Right atrium auricular region (tissue), 2 donors: ENCODE data around the gene MEX3D. TPM values are rescaled to one million over a fixed set of nuclear protein-coding genes. Genes with fewer than 3 reads are reported as not detected.

Source experiments
- DNase-seq: peaks from one replicate; pipeline ENCODE4 v3.0.0-alpha.2; 2019; ENCODE audit warnings: low spot score
- H3K27ac ChIP-seq, 2 donors: fragments of 200-600 bp; sonication (generic); 1 replicate in 1 of 2; 2 replicates in 1 of 2; pipeline ENCODE4 v1.5.1; 2016 to 2019
- H3K27me3 ChIP-seq, 2 donors: fragments of 200-600 bp; sonication (generic); one replicate each; pipeline versions ENCODE4 v1.5.1 to v1.6.0; 2017 to 2019
- H3K36me3 ChIP-seq: fragments of 200-600 bp; sonication (generic); one replicate; pipeline ENCODE4 v1.5.1; 2016
- H3K4me1 ChIP-seq, 2 donors: fragments of 200-600 bp; sonication (generic); one replicate each; pipeline versions ENCODE4 v1.5.1 to v1.6.0; 2017 to 2019
- H3K4me3 ChIP-seq, 2 donors: fragments of 200-600 bp; sonication (generic); 1 replicate in 1 of 2; 2 replicates in 1 of 2; pipeline ENCODE4 v1.5.1; 2017 to 2019; ENCODE audit warnings: mild to moderate bottlenecking in 1 of 2, moderate library complexity in 1 of 2
- H3K9me3 ChIP-seq, 2 donors: fragments of 200-600 bp; sonication (generic); one replicate each; pipeline ENCODE4 v1.5.1; 2019
- CTCF ChIP-seq, 2 donors: fragments of 200-600 bp; sonication (generic); IDR thresholded peaks; one replicate each; pipeline ENCODE4 v1.5.1; 2019; ENCODE audit warnings: antibody characterized with exemption in 2 of 2
- total RNA-seq, 2 donors: library from RNA; depleted of rRNA; stranded (reverse); fragments of >200 nt; gene quantifications; one replicate each; pipeline ENCODE4 v1.1.0, GENCODE V29; 2016

The MEX3D gene
- total RNA-seq, 2 donors from 2014 or later = 7.5 to 17.0 TPM

DNA sequence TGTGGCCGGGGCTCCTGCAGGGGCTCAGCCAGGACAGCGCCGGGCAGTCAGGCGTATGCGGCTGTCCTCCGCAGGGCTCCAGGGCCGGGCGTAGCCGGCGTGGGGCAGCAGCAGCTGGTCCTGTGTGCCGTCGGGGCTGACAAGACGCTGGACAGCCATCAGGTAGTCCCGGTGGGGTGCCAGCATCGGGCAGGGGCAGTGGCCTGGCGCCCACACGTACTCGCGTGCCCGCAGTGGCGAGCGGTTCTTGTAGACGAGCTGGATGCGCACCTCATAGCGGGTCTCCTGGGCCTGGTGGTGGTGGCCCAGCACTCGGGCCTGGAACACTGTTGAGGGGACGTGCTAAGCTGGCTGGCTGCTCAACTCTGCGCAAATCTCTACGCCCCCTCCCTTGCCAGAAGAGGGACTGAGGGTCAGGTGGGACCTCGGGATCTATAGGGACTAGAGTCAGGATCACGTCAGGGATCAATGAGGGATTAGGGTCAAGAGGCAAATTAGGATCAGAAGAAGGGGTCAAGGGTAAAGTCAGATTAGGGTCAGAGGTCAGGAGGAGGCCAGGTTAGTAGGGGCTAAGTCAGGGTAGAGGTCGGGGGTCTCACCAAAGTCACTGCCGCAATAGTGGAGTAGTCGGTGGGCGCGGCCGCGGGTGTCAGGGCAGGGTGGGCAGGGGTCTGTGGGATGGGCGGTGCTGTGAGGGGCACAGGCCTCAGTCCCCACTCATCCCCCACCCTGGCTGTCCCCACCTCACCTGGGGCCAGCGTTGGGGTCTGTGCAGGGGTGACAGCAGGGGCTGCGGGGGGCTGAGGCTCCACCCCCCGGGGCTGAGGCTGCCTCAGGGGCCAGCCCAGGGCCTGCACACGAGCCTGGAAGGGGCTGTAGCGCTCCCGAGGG, 61.9 kb downstream of the MEX3D start:
- Histone ChIP-seq H3K27me3 (no peaks in the 10 kb centered on the region), H3K27ac (peak overlapping the region in 1 of 2 donors; percentile 83), H3K36me3 (peaks cover 11% of the 10 kb centered on the region), H3K9me3 (no peaks in the 10 kb centered on the region), H3K4me1 (peaks cover 0 to 16% of the 10 kb centered on the region in 2 donors), H3K4me3 (no peak overlapping the region)
- no peak for DNase-seq
- TF ChIP-seq CTCF (IDR thresholded peaks at IDR 0.05) = no peak

- no peaks in the 10 kb centered on the region for H3K9me3 ChIP-seq
- no peaks in the 10 kb centered on the region for H3K27me3 ChIP-seq
- peaks cover 0 to 16% of the 10 kb centered on the region in 2 donors for H3K4me1 ChIP-seq
- H3K36me3 ChIP-seq = peaks cover 11% of the 10 kb centered on the region
- DNase-seq = no peak
- TF ChIP-seq CTCF (IDR thresholded peaks at IDR 0.05) = no peak
- H3K4me3 ChIP-seq = no peak overlapping the region
- no peak overlapping the region for H3K27ac ChIP-seq
These were observed 63.1 kb downstream of the MEX3D start for GRCh38 chr19:1505012-1505411.

Other genes with a start within 250 kb of the MEX3D start
- 100 to 1,000 TPM; 234 to 326 TPM for gene NDUFS7, start 184.4 kb downstream of the MEX3D start, total RNA-seq
- gene GAMT, start 166.8 kb downstream of the MEX3D start, total RNA-seq = 10 to 100 TPM; 45.8 to 92.5 TPM
- 10 to 100 TPM; 32.6 to 47.5 TPM for gene DAZAP1, start 160.7 kb downstream of the MEX3D start, total RNA-seq
- 1,000 to 10,000 TPM; 1,712 to 2,156 TPM for gene RPS15, start 129.9 kb downstream of the MEX3D start, total RNA-seq
- under 1 TPM; 0.04 to 0.35 TPM for gene APC2, start 118.2 kb downstream of the MEX3D start, total RNA-seq
- 10 to 100 TPM; 19.1 to 22.3 TPM for gene C19orf25, start 89.1 kb downstream of the MEX3D start, total RNA-seq
- 1 to 10 TPM; 1.0 to 4.4 TPM for gene PCSK4, start 78.0 kb downstream of the MEX3D start, total RNA-seq
- 1 to 10 TPM; 1.3 to 2.3 TPM for gene REEP6, start 77.1 kb downstream of the MEX3D start, total RNA-seq
- 10 to 100 TPM; 14.5 to 27.2 TPM for gene ADAMTSL5, start 55.3 kb downstream of the MEX3D start, total RNA-seq
- not detected for gene PLK5, start 44.2 kb downstream of the MEX3D start, total RNA-seq
- 10 to 100 TPM; 64.3 to 86.8 TPM for gene MBD3, start 24.5 kb upstream of the MEX3D start, total RNA-seq
- 100 to 1,000 TPM; 172 to 191 TPM for gene UQCR11, start 37.1 kb upstream of the MEX3D start, total RNA-seq
- gene TCF3, start 84.3 kb upstream of the MEX3D start, total RNA-seq = 10 to 100 TPM; 18.5 to 28.7 TPM
- not detected for gene ONECUT3, start 185.2 kb upstream of the MEX3D start, total RNA-seq
- under 1 TPM; 0.51 to 0.74 TPM for gene ATP8B3, start 244.0 kb upstream of the MEX3D start, total RNA-seq